ENCODE results near the gene ATP10D.
"Not testable (repeated sequence)": the region's sequence is repeated elsewhere in the genome, so short reads cannot be mapped to it uniquely, and the experiment has no call there.

Gene ATP10D

GRCh38 chr4:47543331-47543730 lies 58.3 kb downstream of the ATP10D start:
- H2BK15ac ChIP-seq (ENCODE audit: low read length) = no peak overlapping the region
- H2BK12ac ChIP-seq (ENCODE audit: low read length) = no peak overlapping the region
- no peak overlapping the region for H3K4me3 ChIP-seq (ENCODE audit: low read length in 2 of 2)
- H3K23ac ChIP-seq (ENCODE audit: low read depth, low read length, poor library complexity) = no peak overlapping the region
- H3K14ac ChIP-seq (ENCODE audit: low read length) = no peak overlapping the region
- WGBS, 2 donors (ENCODE audit: extremely low coverage in 2 of 2, insufficient read length in 2 of 2, insufficient replicate concordance in 1 of 2) = no CpG with 5 or more reads among the region's 2 CpGs
- H4K91ac ChIP-seq (ENCODE audit: low read depth, low read length, poor library complexity) = no peak overlapping the region
- no peaks in the 10 kb centered on the region for H3K79me1 ChIP-seq (ENCODE audit: low read depth, low read length)
- no peak overlapping the region for H4K8ac ChIP-seq (ENCODE audit: low read depth, low read length)
- H3K18ac ChIP-seq (ENCODE audit: low read length) = no peak overlapping the region
- DNase-seq (ENCODE audit: low spot score) = no peak
- no peak overlapping the region for H3K27ac ChIP-seq (replicated peaks; ENCODE audit: low read length)
- no peak overlapping the region for H2AK5ac ChIP-seq (ENCODE audit: low read depth, low read length)
- no peak overlapping the region for H2BK5ac ChIP-seq (ENCODE audit: low read length)
- H3K4me1 ChIP-seq (ENCODE audit: control insufficient read depth in 2 of 2, insufficient read depth in 1 of 2, low read depth in 1 of 2, low read length in 2 of 2) = no peaks in the 10 kb centered on the region
- no peak overlapping the region for H2BK120ac ChIP-seq (ENCODE audit: low read depth, low read length)
- H3K4me2 ChIP-seq (ENCODE audit: insufficient read depth, low read length, poor library complexity, severe bottlenecking) = no peak overlapping the region
- H3K9ac ChIP-seq (ENCODE audit: low read depth, low read length, poor library complexity) = no peak overlapping the region
- H3K4ac ChIP-seq (ENCODE audit: low read length) = no peak overlapping the region
- H3K27me3 ChIP-seq (ENCODE audit: control insufficient read depth in 3 of 3, insufficient read depth in 3 of 3, low read depth in 1 of 3, low read length in 3 of 3) = no peaks in the 10 kb centered on the region
- no peak overlapping the region for H2AFZ ChIP-seq (ENCODE audit: low read length)
- H3K36me3 ChIP-seq (replicated peaks in 1 of 2; ENCODE audit: control insufficient read depth in 2 of 2, insufficient read depth in 2 of 2, low read length in 2 of 2) = no peaks in the 10 kb centered on the region
- no peaks in the 10 kb centered on the region for H3K9me3 ChIP-seq (replicated peaks in 1 of 2; ENCODE audit: control insufficient read depth in 2 of 2, insufficient read depth in 1 of 2, low read depth in 1 of 2, low read length in 2 of 2)

- not testable (repeated sequence) for H2AK5ac ChIP-seq (ENCODE audit: low read depth, low read length); H3K27me3 ChIP-seq (ENCODE audit: control insufficient read depth in 3 of 3, insufficient read depth in 3 of 3, low read depth in 1 of 3, low read length in 3 of 3); H3K4me1 ChIP-seq (ENCODE audit: control insufficient read depth in 2 of 2, insufficient read depth in 1 of 2, low read depth in 1 of 2, low read length in 2 of 2); H3K18ac ChIP-seq (ENCODE audit: low read length); H4K91ac ChIP-seq (ENCODE audit: low read depth, low read length, poor library complexity); H3K14ac ChIP-seq (ENCODE audit: low read length); H2BK120ac ChIP-seq (ENCODE audit: low read depth, low read length); H3K9ac ChIP-seq (ENCODE audit: low read depth, low read length, poor library complexity); H3K36me3 ChIP-seq (replicated peaks in 1 of 2; ENCODE audit: control insufficient read depth in 2 of 2, insufficient read depth in 2 of 2, low read length in 2 of 2); H2AFZ ChIP-seq (ENCODE audit: low read length); H2BK12ac ChIP-seq (ENCODE audit: low read length); H3K4me3 ChIP-seq (ENCODE audit: low read length in 2 of 2); DNase-seq (ENCODE audit: low spot score); H3K9me3 ChIP-seq (replicated peaks in 1 of 2; ENCODE audit: control insufficient read depth in 2 of 2, insufficient read depth in 1 of 2, low read depth in 1 of 2, low read length in 2 of 2); H3K23ac ChIP-seq (ENCODE audit: low read depth, low read length, poor library complexity); H4K8ac ChIP-seq (ENCODE audit: low read depth, low read length); H3K4ac ChIP-seq (ENCODE audit: low read length); H2BK15ac ChIP-seq (ENCODE audit: low read length); H3K79me1 ChIP-seq (ENCODE audit: low read depth, low read length); H3K4me2 ChIP-seq (ENCODE audit: insufficient read depth, low read length, poor library complexity, severe bottlenecking); H2BK5ac ChIP-seq (ENCODE audit: low read length); H3K27ac ChIP-seq (replicated peaks; ENCODE audit: low read length)
- WGBS, 2 donors (ENCODE audit: extremely low coverage in 2 of 2, insufficient read length in 2 of 2, insufficient replicate concordance in 1 of 2) = no CpG with 5 or more reads among the region's 7 CpGs
Measured at GRCh38 chr4:47550357-47550756, 65.3 kb downstream of the ATP10D start.

- no peak overlapping the region for H3K27ac ChIP-seq (replicated peaks; ENCODE audit: low read length)
- H2AK5ac ChIP-seq (ENCODE audit: low read depth, low read length) = no peak overlapping the region
- no peak overlapping the region for H2BK12ac ChIP-seq (ENCODE audit: low read length)
- no peak overlapping the region for H2BK120ac ChIP-seq (ENCODE audit: low read depth, low read length)
- H3K79me1 ChIP-seq (ENCODE audit: low read depth, low read length) = no peaks in the 10 kb centered on the region
- H3K9ac ChIP-seq (ENCODE audit: low read depth, low read length, poor library complexity) = no peak overlapping the region
- no peak overlapping the region for H3K4ac ChIP-seq (ENCODE audit: low read length)
- no peak overlapping the region for H3K4me3 ChIP-seq (ENCODE audit: low read length in 2 of 2)
- no peak overlapping the region for H4K8ac ChIP-seq (ENCODE audit: low read depth, low read length)
- H3K18ac ChIP-seq (ENCODE audit: low read length) = no peak overlapping the region
- no peak overlapping the region for H3K23ac ChIP-seq (ENCODE audit: low read depth, low read length, poor library complexity)
- no peak overlapping the region for H3K14ac ChIP-seq (ENCODE audit: low read length)
- H3K36me3 ChIP-seq (replicated peaks in 1 of 2; ENCODE audit: control insufficient read depth in 2 of 2, insufficient read depth in 2 of 2, low read length in 2 of 2) = no peaks in the 10 kb centered on the region
- no peak overlapping the region for H2AFZ ChIP-seq (ENCODE audit: low read length)
- DNase-seq (ENCODE audit: low spot score) = no peak
- H2BK15ac ChIP-seq (ENCODE audit: low read length) = no peak overlapping the region
- no peak overlapping the region for H4K91ac ChIP-seq (ENCODE audit: low read depth, low read length, poor library complexity)
- WGBS, 2 donors (ENCODE audit: extremely low coverage in 2 of 2, insufficient read length in 2 of 2, insufficient replicate concordance in 1 of 2) = no CpG with 5 or more reads among the region's 7 CpGs
- no peak overlapping the region for H2BK5ac ChIP-seq (ENCODE audit: low read length)
- no peaks in the 10 kb centered on the region for H3K9me3 ChIP-seq (replicated peaks in 1 of 2; ENCODE audit: control insufficient read depth in 2 of 2, insufficient read depth in 1 of 2, low read depth in 1 of 2, low read length in 2 of 2)
- no peaks in the 10 kb centered on the region for H3K4me1 ChIP-seq (ENCODE audit: control insufficient read depth in 2 of 2, insufficient read depth in 1 of 2, low read depth in 1 of 2, low read length in 2 of 2)
- no peaks in the 10 kb centered on the region for H3K27me3 ChIP-seq (ENCODE audit: control insufficient read depth in 3 of 3, insufficient read depth in 3 of 3, low read depth in 1 of 3, low read length in 3 of 3)
- no peak overlapping the region for H3K4me2 ChIP-seq (ENCODE audit: insufficient read depth, low read length, poor library complexity, severe bottlenecking)
Measured at GRCh38 chr4:47550899-47551548, 65.9 kb downstream of the ATP10D start.

- Histone ChIP-seq H3K18ac (ENCODE audit: low read length) (no peak overlapping the region), H3K4me3 (ENCODE audit: low read length in 2 of 2) (no peak overlapping the region), H3K14ac (ENCODE audit: low read length) (no peak overlapping the region), H2AFZ (ENCODE audit: low read length) (no peak overlapping the region), H4K91ac (ENCODE audit: low read depth, low read length, poor library complexity) (no peak overlapping the region), H2AK5ac (ENCODE audit: low read depth, low read length) (no peak overlapping the region), H3K23ac (ENCODE audit: low read depth, low read length, poor library complexity) (no peak overlapping the region), H3K27ac (replicated peaks; ENCODE audit: low read length) (no peak overlapping the region), H3K27me3 (ENCODE audit: control insufficient read depth in 3 of 3, insufficient read depth in 3 of 3, low read depth in 1 of 3, low read length in 3 of 3) (no peaks in the 10 kb centered on the region), H3K4ac (ENCODE audit: low read length) (no peak overlapping the region), H3K4me2 (ENCODE audit: insufficient read depth, low read length, poor library complexity, severe bottlenecking) (no peak overlapping the region), H3K9ac (ENCODE audit: low read depth, low read length, poor library complexity) (no peak overlapping the region), H3K4me1 (ENCODE audit: control insufficient read depth in 2 of 2, insufficient read depth in 1 of 2, low read depth in 1 of 2, low read length in 2 of 2) (no peaks in the 10 kb centered on the region), H2BK15ac (ENCODE audit: low read length) (no peak overlapping the region), H2BK120ac (ENCODE audit: low read depth, low read length) (no peak overlapping the region), H3K36me3 (replicated peaks in 1 of 2; ENCODE audit: control insufficient read depth in 2 of 2, insufficient read depth in 2 of 2, low read length in 2 of 2) (no peaks in the 10 kb centered on the region), H3K9me3 (replicated peaks in 1 of 2; ENCODE audit: control insufficient read depth in 2 of 2, insufficient read depth in 1 of 2, low read depth in 1 of 2, low read length in 2 of 2) (no peaks in the 10 kb centered on the region), H4K8ac (ENCODE audit: low read depth, low read length) (no peak overlapping the region), H3K79me1 (ENCODE audit: low read depth, low read length) (no peaks in the 10 kb centered on the region), H2BK12ac (ENCODE audit: low read length) (no peak overlapping the region), H2BK5ac (ENCODE audit: low read length) (no peak overlapping the region)
- DNase-seq (ENCODE audit: low spot score) = no peak
Measured at GRCh38 chr4:47551682-47552081, 66.6 kb downstream of the ATP10D start.

Measured in neuronal stem cell (in vitro differentiated cells).